Renal pelvis (tissue), 4 donors: ENCODE data around the gene GGN. TPM values are rescaled to one million over a fixed set of nuclear protein-coding genes. Genes with fewer than 3 reads are reported as not detected.
A peak's percentile ranks its signal among the peaks of the same experiment; 100 is the strongest.
"Not testable (repeated sequence)": the region's sequence is repeated elsewhere in the genome, so short reads cannot be mapped to it uniquely, and the experiment has no call there.

Source experiments
- DNase-seq: peaks from one replicate; pipeline ENCODE4 v3.0.0-alpha.2; 2013
- polyA plus RNA-seq, 3 donors: library from polyadenylated mRNA; unstranded; fragments of 120-200 nt; gene quantifications; one replicate each; pipeline ENCODE4 v1.2.1, GENCODE V29; 2013; ENCODE audit not compliant: insufficient read length in 3 of 3

GGN gene
- polyA plus RNA-seq, 3 donors = 0.81 to 1.7 (median 0.88) TPM

- not testable (repeated sequence) for DNase-seq
Measured at GRCh38 chr19:38362946-38363688, 24.7 kb downstream of the GGN start.

- DNase-seq = peak; percentile 57
Measured at GRCh38 chr19:38362076-38362945, 25.5 kb downstream of the GGN start.

DNA sequence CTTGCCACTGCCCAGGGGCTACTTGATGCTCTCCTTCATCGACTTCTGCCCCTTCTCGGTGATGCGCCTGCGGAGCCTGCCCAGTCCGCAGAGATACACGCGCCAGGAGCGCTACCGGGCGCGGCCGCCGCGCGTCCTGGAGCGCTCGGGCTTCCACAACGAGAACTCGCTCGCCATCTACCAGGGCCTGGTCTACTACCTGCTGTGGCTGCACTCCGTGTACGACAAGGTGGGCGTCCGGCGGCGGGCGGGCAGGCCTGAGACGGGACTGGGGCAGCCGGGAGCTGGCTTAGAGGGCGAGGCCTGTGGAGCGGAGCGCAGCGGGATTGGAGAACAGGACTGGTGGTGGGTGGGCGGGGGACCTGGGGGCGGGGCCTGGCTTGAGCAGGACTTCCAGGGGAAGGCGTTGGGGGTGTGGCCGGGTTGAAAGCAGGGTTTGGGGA lies 26.2 kb downstream of the GGN start:
- peak; percentile 83 for DNase-seq

DNA sequence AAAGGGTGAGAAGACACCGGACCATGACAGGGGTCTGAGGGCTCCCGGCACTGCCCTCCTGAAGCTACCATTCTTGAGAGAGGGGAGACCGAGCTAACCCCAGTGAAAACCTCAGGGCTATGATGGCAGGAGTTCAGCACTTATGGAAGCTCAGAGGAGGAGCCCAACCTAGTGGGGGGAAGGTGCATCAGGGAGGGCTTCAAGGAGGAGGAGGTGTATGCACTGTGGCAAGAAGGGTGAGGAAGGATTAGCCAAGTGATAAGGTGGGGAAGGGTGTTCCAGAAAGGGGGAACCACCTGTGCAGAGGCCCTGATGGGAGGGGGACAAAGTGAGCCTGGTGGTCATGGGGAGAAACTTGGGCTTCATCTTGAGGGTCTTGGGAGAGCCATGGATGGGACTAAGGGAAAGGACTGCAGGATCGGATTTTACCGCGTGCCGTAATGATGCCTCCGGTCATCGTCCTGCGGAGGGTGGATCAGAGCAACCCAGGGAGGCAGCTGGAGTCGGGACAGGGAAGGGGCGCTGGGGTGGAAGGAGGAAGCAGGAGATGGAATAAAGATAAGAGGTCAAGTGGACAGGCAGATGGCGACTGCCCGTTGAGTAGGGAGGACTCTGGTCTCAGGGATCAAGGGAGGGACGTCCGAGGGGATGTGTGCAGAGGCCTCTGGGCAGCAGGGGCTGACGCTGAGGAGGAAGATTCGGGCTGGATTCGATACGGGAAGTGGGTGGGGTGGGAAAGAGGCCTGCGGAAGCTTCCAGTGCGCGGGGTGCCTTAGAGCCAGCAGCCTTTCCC lies 26.8 kb downstream of the GGN start:
- DNase-seq = no peak

DNA sequence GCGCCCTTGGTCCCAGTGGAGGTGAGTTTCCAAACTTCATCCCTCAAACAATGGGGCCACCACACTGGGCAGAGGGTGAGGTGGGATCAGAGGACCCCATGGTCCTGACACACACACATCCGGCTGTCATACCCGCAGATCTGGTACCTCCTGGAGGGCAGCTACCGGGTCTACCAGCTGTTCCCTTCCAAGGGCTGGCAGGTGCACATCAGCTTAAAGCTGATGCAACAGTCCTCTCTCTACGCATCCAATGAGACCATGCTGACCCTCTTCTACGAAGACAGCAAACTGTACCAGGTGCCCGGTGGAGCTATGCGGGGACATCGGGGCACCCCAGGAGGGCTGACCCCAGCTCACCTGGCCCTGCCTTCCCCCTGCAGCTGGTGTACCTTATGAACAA lies 27.5 kb downstream of the GGN start:
- no peak for DNase-seq

DNA sequence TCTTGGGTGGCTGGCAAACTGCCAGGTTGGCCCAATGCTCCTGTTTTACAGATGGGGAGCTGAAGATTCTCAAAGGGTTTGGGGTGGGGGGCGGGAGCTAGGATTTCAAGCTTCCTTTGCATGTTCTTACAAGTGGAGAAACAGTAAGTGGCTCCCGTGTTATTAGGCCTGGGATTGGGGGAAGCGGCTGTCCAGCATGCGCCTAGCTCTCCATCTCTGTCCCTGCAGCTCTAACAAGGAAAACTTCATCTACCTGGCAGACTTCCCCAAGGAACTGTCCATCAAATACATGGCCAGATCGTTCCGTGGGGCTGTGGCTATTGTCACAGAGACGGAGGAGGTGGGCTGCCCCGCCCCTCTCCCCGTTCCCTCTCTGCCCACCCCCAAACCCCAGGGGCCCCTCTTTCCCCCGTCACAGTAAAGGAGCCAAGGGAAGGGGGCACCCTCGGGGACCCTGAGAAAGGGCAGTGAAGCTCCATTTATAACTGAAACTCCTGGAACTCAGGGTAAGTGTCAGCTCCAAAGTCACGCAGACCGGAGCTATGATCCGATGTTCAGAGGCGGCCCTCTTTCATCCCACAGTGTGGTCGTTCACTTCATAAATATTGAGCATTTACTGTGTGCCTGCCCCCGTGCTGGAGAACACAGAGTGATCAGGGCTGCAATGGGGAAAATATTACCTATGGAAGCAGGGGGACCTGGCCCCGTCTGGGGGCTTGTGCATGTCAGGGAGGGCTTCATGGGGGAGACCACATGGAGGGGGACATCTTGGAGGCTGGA lies 28.4 kb downstream of the GGN start:
- no peak for DNase-seq

DNA sequence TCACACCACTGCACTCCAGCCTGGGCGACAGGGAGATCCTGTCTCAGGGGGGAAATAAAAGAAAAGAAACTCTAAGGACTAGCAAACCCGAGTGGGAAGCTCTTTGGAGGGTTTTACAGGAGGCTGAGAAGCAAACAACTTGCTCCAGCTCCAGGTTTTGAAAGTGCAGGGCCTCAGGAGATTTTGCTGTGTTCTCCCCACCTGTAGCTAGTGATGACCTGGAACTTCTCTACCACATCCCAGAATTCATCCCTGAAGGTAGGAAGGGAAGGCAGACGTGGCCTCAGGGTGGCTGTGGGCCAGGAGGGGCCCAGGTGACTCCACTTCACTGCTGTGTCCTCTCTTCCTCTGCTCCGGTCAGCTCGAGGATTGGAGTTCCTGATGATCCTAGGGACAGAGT lies 29.8 kb downstream of the GGN start:
- DNase-seq = no peak

- no peak for DNase-seq
Measured at GRCh38 chr19:38355728-38356725, 31.8 kb downstream of the GGN start.

DNA sequence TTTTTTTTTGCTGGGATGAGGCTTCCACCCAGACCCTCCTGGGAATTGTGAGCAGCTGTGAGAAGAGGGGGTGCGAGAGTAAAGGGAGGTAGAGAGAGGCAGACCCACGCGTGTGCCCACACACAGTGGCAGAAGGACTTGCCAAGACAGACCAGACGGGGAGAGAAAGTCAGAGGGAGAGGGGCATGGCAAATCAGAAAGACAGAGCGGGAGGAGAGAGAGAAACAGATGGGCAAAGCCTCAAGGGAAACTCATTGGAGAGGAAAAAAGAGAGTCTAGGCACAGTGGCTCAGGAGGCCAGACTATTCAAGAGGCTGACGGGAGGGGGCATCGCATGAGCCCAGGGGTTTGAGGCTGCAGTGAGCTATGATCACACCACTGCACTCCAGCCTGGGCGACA lies 35.2 kb downstream of the GGN start:
- DNase-seq = no peak

DNA sequence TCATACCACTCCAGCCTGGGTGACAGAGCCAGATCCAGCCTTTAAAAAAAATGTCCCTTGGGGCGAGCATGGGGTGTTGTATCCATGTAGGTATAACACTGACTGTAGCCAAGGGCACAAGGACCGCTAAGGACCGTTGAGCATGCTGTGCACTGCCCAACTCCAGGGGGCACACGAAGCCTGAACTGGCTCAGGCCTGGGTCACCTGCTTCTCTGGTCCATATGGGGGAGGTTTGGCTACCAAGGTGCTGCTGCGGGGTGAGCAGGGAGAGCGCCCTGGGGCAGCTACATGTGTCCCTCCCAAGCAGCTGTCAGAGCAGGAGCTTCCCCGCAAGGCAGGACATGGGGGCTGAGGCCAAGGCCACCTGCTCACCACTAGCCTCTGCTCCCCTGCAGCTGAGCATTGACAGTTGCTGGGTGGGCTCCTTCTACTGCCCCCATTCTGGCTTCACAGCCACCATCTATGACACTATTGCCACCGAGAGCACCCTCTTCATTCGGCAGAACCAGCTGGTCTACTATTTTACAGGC lies 35.9 kb downstream of the GGN start:
- no peak for DNase-seq

- DNase-seq = no peak
Measured at GRCh38 chr19:38350883-38351282, 37.0 kb downstream of the GGN start.

GRCh38 chr19:38346837-38347236 lies 41.0 kb downstream of the GGN start:
- DNase-seq = no peak

GRCh38 chr19:38340927-38341326 lies 46.9 kb downstream of the GGN start:
- no peak for DNase-seq

DNA sequence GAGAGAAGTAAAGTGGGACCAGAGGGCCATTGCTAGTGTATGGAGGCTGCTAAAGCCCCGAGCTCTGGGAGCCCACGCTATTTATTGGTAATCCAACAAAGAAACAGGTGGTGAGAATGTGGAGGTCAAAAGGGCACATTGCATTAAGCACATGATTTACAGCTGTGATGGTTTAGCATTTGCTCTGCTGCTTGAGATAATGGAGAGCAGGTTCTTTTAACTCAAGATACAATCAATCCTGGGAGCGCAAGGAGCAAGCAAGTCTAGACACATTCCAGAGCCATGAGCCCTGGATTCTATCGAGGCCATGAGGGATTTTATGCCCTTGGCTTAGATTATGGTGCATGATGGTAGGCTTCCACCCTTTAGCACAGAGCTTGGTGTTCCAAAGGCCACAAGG lies 48.8 kb downstream of the GGN start:
- not testable (repeated sequence) for DNase-seq

DNA sequence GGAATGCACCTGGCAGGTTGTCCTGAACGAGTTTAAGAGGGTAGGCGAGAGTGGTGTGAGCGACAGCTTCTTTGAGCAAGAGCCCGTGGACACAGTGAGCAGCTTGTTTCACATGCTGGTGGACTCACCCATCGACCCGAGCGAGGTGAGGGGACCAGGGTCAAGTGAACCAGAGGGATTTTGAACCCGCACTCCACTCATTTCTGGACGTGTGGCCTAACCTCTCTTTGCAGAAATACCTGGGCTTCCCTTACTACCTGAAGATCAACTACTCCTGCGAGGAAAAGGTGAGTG lies 50.5 kb downstream of the GGN start:
- DNase-seq = no peak

- DNase-seq = peak; percentile 90
Measured at GRCh38 chr19:38336638-38337359, 51.0 kb downstream of the GGN start.

- peak; percentile 92 for DNase-seq
Measured at GRCh38 chr19:38335949-38336637, 51.7 kb downstream of the GGN start.
